GM19463 (cell line): ENCODE results near the gene LSS.
"Not testable (repeated sequence)": the region's sequence is repeated elsewhere in the genome, so short reads cannot be mapped to it uniquely, and the experiment has no call there.

ENCODE experiments used
- ATAC-seq: cut with Tn5 transposase; IDR thresholded peaks from one replicate; pipeline ENCODE4 v1.9.1; 2021; ENCODE audit warnings: mild to moderate bottlenecking, moderate library complexity; ENCODE audit not compliant: unreplicated experiment

Gene LSS

GRCh38 chr21:46206163-46207005 is 22.2 kb downstream of the LSS start:
- no peak for ATAC-seq

- no peak for ATAC-seq
Measured at GRCh38 chr21:46205766-46206162, 22.8 kb downstream of the LSS start.

GRCh38 chr21:46205166-46205565 is 23.4 kb downstream of the LSS start:
- ATAC-seq = no peak

- no peak for ATAC-seq
Measured at GRCh38 chr21:46203203-46203600, 25.4 kb downstream of the LSS start.

GRCh38 chr21:46202592-46203202 is 25.9 kb downstream of the LSS start:
- ATAC-seq = no peak

- ATAC-seq = not testable (repeated sequence)
Measured at GRCh38 chr21:46200877-46201803, 27.4 kb downstream of the LSS start.

- no peak for ATAC-seq
Measured at GRCh38 chr21:46199436-46200373, 28.9 kb downstream of the LSS start.

GRCh38 chr21:46196733-46197132 is 31.8 kb downstream of the LSS start:
- ATAC-seq = no peak

- no peak for ATAC-seq
Measured at GRCh38 chr21:46195595-46196195, 32.9 kb downstream of the LSS start.

GRCh38 chr21:46194374-46195334 is 33.9 kb downstream of the LSS start:
- ATAC-seq = no peak

- ATAC-seq = no peak
Measured at GRCh38 chr21:46193829-46194373, 34.7 kb downstream of the LSS start.

- ATAC-seq = no peak
Measured at GRCh38 chr21:46191686-46192575, 36.6 kb downstream of the LSS start.

GRCh38 chr21:46191257-46191685 is 37.3 kb downstream of the LSS start:
- ATAC-seq = no peak

- ATAC-seq = no peak
Measured at GRCh38 chr21:46190491-46191131, 38.0 kb downstream of the LSS start.

- ATAC-seq = no peak
Measured at GRCh38 chr21:46189959-46190490, 38.5 kb downstream of the LSS start.

GRCh38 chr21:46189213-46189958 is 39.2 kb downstream of the LSS start:
- ATAC-seq = no peak
